GM12865 (cell line): ENCODE data around the gene RAB6B.

Source experiments
- DNase-seq: peaks from one replicate; pipeline ENCODE4 v3.0.0; 2010; ENCODE audit warnings: low read depth
- H3K4me3 ChIP-seq: 2 replicates; pipeline ENCODE4 v1.5.1; 2011; ENCODE audit warnings: mild to moderate bottlenecking, low read depth, low read length, control low read depth
- TF ChIP-seq, protein P1 (sequence below): IDR thresholded peaks from 2 replicates; pipeline ENCODE4 v1.5.1; 2011; ENCODE audit warnings: low read length, control low read depth, low read depth, inconsistent platforms; ENCODE audit not compliant: insufficient read depth; ENCODE audit errors: missing control alignments

RAB6B gene

DNA sequence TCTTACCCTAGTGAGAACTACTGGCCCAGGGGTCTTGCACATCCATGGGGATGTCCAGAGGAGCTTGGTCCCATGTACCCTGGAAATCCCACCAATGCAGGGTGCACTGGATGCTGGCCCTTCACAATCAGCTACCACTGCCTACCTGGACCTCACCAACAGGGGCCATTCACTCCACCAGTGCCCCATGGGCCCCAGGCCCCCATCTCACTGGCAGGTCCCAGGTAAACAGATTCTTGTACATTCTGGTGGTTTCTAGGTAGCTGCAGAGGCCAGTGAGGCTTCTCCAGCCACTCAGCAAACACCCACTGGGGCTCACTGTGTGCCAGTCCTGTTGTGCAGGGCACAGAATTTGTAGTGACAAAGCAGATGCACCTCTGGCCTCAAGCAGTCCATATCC is 24.9 kb downstream of the RAB6B start:
- H3K4me3 ChIP-seq: no peak overlapping the region
- no peak for DNase-seq
- TF ChIP-seq, protein P1, sequence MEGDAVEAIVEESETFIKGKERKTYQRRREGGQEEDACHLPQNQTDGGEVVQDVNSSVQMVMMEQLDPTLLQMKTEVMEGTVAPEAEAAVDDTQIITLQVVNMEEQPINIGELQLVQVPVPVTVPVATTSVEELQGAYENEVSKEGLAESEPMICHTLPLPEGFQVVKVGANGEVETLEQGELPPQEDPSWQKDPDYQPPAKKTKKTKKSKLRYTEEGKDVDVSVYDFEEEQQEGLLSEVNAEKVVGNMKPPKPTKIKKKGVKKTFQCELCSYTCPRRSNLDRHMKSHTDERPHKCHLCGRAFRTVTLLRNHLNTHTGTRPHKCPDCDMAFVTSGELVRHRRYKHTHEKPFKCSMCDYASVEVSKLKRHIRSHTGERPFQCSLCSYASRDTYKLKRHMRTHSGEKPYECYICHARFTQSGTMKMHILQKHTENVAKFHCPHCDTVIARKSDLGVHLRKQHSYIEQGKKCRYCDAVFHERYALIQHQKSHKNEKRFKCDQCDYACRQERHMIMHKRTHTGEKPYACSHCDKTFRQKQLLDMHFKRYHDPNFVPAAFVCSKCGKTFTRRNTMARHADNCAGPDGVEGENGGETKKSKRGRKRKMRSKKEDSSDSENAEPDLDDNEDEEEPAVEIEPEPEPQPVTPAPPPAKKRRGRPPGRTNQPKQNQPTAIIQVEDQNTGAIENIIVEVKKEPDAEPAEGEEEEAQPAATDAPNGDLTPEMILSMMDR: no peak

DNA sequence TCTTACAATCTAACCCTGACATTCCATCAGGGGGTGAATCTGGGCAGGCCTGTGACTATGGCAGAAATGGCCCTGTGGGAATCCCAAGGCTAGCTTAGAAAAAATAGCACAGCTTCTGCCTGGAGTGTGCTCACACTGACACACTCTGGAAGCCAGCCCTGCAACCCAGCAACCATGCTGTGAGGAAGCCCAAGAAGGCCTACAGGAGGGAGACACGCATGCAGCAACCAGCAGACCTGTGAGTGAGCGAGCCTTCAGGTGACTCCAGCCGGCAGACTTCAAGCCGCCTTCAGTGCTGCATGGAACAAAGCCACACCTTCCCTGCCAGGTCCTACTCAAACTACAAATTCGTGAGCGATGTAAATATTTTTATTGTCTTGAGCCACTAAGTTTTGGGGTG is 26.1 kb downstream of the RAB6B start:
- no peak for DNase-seq
- TF ChIP-seq, protein P1: no peak
- H3K4me3 ChIP-seq: no peak overlapping the region

DNA sequence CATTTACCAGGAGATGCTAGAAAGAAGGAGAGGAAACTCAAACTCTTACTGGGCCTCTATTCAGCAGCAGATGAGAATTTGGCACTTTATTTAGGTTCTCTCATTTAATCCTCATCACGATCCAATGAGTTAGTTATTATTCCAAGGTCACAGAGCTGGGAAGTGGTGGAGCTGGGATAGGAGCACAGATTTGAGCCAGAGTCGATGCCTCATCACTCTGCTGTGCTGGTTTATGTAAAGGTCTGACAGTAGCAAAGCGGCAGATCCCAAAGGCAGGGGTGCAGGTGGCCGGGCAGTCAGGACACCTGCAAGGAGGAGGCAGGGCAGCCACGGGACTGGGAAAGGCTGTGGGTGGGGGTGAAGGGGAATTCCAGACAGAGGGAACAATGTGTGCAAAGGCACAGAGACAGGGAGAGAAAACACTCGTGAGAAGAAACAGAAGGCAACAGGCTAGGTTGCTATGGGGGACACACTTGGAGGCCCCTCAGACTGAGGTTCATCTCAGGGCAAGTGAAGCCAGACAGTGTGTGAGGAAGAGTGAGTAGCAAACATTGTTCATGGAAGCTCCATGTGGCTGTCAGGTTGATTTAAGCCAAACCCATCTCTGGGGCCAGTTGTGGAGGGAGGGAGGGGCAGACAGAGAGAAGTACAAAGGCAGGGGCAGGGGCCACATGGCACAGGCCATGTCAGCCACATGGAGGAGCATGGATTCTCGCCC is 26.8 kb downstream of the RAB6B start:
- no peak overlapping the region for H3K4me3 ChIP-seq
- TF ChIP-seq, protein P1: no peak
- no peak for DNase-seq

DNA sequence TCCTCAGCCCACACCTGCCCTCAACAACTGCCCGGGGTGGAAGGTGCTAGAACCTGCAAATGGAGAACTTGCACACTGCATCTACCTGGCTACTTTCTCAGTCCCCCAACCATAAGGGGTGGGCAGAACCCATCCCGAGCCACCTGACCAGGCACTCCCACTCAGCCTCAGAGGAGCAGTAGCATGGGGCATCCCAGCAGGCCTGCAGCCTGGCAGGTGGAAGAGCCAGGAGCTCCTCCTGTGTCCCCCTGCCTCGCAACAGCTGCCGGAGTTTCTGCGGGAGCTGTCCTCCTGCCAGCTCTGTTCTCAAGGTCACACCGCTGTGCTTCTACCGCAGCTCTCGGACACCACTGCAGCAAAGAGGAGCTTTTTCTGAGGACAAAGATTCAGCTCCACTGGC is 27.5 kb downstream of the RAB6B start:
- DNase-seq: no peak
- TF ChIP-seq, protein P1: no peak
- H3K4me3 ChIP-seq: no peak overlapping the region

DNA sequence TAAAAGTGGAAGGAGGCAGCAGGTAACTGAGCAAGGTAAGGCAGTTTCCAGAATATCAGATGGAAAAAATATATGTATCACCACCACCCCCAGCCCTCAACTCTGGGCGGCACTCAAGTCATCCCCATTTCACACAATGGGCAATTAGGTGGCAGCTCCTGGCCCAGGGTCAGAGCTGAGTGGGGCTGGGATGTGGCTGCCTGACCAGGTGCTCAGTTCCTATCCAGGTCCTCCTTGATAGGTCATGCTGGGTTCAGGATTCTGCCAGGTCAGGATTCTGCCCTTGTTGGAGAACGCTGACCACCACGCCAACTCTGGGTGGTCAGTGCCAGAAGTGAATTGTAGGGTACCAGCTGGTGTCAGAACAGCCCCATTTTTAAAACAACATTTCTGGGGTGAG is 29.5 kb downstream of the RAB6B start:
- H3K4me3 ChIP-seq: no peak overlapping the region
- no peak for DNase-seq
- TF ChIP-seq, protein P1: no peak

DNA sequence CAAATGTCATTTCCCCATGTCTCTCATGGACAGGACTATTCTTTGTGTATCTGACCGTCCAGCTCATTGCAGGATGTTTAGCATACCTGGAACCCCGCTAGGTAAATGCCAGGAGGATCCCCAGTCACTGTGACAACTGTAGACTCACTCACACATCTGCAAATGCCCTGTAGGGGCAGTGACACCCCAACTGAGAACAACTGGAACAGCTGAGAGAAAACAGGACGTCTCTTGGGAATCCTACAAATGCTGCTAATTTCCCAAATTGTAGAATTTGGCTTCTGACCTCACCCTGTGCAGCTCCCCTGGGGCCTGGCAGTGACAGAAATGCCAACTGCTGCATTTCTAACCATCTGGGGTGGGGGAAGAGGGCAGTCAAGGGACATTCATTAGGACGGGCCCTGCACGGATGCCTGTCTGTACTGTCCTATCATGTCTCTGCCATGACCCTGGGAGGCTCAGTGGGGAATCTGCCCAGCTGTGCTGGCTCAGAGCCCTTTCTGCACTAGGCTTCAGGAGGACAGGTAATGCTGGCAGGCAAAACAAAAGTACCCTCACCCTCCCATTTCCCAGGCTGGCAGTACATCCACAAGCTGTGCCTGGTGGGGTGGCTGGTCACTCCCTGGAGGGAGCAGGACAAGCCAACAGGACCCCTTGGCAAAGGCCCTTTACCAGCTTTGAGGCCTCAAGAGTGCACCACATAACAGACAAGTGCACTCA is 30.4 kb downstream of the RAB6B start:
- TF ChIP-seq, protein P1: no peak
- DNase-seq: no peak
- H3K4me3 ChIP-seq: no peak overlapping the region
